Measurements from ENCODE around the gene HS3ST4.
"Not testable (repeated sequence)": the region's sequence is repeated elsewhere in the genome, so short reads cannot be mapped to it uniquely, and the experiment has no call there.

HS3ST4 gene

GRCh38 chr16:25734430-25735385 is 42.9 kb downstream of the HS3ST4 start:
- DNase-seq, result no peak

DNA sequence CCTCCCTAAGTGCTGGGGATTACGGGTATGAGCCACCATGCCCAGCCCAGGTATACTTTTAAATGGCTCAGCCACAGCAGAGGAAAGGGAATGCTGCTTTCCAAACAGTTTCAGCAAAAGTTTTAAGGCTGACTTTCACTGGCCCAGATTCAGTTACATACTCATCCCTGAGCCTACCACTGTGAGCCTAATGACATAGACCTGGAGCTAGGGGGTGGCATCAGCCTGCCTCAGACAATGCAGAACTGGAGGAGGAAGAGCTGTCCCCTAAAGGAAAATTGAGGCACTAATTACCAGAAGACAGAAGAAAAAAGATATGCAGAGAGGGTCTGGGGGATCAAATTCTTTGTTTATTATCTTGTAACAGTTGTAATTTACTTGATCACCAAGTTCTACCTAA is 43.9 kb downstream of the HS3ST4 start:
- no peak for DNase-seq

GRCh38 chr16:25747160-25747758 is 55.5 kb downstream of the HS3ST4 start:
- DNase-seq, result no peak

GRCh38 chr16:25748092-25748654 is 56.4 kb downstream of the HS3ST4 start:
- DNase-seq, result no peak

- no peak for DNase-seq
Observed at GRCh38 chr16:25750488-25751216, 58.9 kb downstream of the HS3ST4 start.

DNA sequence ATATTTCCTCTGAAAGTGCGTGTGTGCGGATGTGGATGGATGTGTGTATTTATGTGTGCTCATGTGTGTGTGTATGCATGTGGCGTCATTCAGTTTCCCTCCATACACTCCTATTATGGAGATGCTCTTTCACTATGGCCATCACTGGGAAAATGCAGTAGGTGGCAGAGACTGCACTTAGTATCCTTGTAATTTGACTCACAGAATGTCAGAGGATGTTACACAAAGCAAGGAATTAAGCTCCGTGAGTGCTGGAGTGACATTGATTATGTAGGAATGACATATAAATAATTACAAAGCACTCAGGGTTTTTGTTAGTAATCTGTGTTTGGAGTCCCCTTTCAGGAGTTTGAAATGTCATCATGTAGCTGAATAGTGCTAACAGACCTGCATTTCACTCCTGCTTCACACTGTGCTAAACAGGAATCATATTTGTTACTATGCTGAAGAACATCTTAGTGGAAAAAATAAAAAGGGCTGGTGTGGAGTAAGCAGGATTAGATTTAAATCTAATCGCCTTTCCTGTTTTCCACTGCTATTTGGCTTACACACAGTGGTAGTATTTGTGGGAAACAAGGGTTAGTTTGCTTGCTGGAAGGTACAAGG is 59.6 kb downstream of the HS3ST4 start:
- no peak for DNase-seq

DNA sequence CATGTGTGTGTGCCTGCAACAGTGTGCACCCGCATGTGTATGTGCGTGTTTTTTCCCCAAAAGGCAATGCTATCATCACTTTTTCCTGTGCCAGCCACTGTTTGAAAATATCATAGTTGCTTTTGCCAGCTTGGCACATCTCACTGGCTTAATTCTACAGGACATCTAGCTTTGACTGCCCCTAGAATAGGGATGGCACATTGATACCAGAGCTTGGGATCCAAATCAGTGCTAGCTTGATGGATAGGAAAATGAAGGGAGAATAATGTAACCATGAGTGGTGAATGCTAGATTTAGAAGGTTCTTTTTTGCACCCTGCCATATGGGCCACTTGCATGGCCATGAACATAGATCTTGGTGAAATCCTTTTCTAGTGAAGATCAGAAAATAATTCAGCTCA is 72.7 kb downstream of the HS3ST4 start:
- no peak for DNase-seq

DNA sequence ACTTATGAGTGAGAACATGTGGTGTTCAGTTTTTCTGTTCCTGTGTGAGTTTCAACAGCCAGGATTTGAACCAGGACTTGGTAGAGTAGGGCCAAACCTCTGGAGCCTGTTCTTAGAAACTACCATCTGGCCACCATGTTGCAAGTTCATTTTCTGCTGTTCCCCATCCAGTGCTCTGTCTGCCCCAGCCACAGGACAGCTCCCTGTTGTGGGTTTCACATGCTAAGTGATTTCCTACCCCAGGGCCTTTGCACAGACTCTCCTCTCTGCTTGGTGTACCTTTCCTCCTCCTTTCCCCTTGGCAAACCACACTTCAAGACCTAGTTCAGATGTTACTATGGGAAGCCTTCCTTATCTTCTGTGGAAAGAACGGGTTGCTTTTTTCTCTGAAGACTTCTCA is 79.5 kb downstream of the HS3ST4 start:
- no peak for DNase-seq

DNA sequence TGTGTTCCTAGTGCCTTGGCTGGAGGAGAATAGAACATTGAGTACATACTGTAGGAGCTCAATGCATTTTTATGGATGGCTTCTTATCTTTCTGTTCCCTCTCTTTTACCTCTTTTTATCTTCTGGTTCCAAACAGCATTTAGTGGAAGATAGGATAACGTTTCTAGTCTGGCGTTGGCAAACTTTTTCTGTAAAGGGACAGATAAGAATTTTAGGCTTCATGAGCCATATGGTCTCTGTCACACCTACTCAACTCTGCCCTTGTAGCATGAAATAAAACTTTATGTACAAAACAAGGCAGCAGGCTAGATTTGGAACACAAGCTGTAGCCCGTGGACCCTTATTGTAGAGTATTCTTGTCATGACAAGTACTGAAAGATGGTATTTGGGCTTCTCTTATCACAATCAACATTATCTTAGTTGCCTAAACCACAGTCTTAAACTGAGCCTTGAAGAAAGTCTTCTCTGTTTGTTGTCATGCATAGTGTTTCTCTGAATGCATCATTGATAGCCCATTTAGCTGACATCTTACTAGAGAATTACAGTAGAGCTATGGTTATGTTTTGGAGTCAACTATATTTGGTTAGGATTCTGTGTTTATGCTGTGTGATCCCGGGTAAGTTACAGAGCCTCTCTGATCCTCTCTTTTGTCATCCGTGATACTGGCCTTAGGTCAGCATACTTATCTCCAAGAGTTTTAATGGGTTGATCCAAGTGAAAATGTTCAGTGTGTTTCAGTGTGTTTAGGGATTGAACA is 80.2 kb downstream of the HS3ST4 start:
- DNase-seq, result no peak

GRCh38 chr16:25776214-25776613 is 84.5 kb downstream of the HS3ST4 start:
- DNase-seq, result not testable (repeated sequence)

DNA sequence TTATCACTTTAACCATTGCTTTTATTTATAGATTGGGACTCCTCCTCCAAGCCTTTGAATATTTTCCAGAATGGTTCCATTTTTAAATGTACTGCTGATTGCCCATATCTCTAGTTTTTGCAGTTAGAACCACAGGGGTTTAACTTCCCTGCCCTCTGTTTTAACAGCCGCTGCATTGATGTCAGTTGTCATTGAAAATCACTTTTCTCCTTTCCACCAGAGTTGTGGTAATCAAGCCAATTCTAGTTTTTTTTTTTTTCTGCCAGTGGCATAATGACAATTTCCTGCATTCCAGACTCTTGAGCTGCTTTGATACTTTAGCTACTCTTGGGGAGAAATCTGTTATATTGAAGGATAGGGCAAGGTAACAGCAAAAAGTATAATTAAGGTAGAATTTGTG is 91.5 kb downstream of the HS3ST4 start:
- no peak for DNase-seq

- no peak for DNase-seq
Observed at GRCh38 chr16:25785361-25785760, 93.6 kb downstream of the HS3ST4 start.

DNA sequence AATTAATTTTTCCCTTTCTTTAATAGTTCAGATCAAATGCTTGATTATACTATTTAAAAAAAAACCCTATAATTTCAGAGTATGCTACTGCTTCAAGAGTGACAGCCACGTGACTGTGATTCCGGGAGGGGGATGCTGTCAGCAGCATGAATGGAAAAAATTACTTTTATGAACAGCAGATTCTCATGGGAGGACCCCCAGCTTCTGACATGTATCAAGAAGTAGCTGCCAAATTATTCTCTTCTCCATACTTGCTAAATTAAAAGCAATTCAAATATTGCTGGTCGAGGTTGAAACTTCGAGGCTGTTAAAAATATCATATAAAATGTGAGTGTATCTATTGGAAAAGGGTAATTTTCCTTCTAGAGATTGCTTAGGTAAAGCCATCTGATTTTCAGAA is 95.0 kb downstream of the HS3ST4 start:
- no peak for DNase-seq

DNA sequence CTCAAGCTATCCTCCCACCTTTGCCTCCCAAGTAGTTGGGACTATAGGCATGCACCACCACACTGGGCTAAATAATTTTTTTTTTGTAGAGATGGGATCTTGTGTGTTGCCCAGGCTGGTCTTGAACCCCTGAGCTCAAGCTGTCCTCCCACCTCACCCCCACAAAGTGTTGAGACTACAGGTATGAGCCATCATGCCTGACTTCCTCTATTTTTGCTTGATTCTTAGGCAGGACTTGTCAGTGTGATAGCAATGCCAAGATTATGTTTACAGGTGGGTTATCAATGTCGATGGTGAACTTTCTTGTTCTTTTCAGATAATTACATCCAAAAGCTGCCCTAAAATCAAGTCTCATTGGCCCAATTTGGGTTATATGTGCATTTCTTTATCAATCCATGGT is 96.9 kb downstream of the HS3ST4 start:
- DNase-seq, result no peak

GRCh38 chr16:25796239-25796638 is 104.5 kb downstream of the HS3ST4 start:
- DNase-seq, result no peak

DNA sequence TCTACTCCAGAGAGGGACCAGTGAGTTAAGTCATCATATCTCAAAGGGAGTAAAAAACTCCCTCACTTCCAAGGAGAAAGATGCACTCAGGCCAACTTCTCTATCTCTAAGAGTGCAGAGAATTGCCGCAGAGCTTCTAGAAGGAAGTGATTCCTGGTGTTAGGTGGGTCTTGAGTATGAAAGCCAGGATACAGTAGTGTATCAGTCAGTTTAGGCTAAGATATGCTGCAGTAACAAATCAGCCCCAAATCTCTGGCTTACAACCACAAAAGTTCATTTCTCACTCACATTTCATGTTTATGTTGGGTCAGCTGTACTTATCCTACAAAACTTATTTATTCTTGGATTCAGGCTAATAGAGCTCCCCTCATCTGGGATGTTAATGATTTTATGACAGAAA is 106.3 kb downstream of the HS3ST4 start:
- DNase-seq, result no peak

GRCh38 chr16:25799816-25800215 is 108.1 kb downstream of the HS3ST4 start:
- no peak for DNase-seq

- no peak for DNase-seq
Observed at GRCh38 chr16:25812215-25812614, 120.5 kb downstream of the HS3ST4 start.

DNA sequence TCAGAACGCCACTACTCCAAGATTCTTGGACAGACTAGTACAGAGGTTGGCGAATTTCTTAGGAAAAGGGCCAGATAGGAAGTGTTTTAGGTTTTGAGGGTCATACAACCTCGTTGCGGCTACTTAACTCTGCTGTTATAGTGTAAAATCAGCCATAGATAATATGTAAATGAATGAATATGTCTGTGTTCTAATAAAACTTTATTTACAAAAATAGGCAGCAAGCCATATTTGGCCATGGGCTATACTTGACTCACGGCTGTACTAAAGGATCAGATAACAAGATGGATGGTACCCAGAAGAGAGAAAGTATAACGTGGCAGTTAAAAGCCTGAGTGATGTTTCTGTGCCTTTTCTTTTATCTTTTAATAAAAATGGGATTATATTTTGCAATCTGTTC is 125.5 kb downstream of the HS3ST4 start:
- DNase-seq, result no peak

DNA sequence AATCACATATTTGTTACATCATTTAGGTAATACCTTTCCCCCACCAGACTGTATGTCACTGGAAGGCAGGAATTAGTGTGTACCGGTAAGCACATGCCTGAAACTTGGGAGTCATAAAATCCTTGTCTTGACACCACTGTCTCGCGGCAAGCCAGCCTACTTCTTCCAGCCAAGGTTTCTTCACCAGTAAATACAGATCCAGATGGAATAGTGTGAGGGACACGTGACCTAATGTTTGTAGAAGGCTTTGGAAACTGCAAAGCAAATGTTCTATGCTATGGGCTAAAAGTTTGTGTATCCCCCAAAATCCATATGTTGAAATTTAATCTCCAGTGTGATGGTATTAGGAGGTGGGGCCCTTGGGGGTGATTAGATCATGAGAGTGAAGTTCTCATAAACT is 126.1 kb downstream of the HS3ST4 start:
- DNase-seq, result no peak

- no peak for DNase-seq
Observed at GRCh38 chr16:25823891-25824290, 132.1 kb downstream of the HS3ST4 start.

DNA sequence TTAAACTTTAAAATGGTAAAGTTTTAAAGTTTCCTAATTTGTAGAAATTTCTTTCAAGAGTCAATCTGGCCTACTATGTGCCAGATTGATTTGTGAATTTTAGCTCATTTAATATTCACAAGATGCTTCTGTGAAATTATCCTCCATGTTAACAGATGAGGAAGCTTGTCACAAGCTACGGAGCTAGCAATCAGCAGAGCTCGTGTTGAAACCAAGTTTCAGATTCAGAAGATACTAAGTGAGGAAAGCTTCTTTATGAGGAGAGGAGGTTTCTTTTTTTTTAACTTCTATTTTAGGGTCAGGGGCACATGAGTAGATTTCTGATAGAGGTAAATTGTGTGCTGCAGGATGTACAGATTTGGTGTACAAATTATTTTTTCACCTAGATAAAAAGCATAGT is 135.9 kb downstream of the HS3ST4 start:
- no peak for DNase-seq

Data from SHP77 treated with DMSO at 0.1 percent for 48 hours (cell line).